Stimulated activated CD8-positive, alpha-beta memory T cell treated with anti-CD3 and anti-CD28 coated beads, Interleukin-12 subunit alpha, Interleukin-12 subunit beta, amount 100 ng/mL, for 24 hours (primary cell): Measurements from ENCODE around the gene SHBG.
"Not testable (repeated sequence)": the region's sequence is repeated elsewhere in the genome, so short reads cannot be mapped to it uniquely, and the experiment has no call there.

Source experiments
- DNase-seq: peaks from one replicate; pipeline ENCODE4 v3.0.0-alpha.2; 2020; ENCODE audit errors: extremely low read depth

The SHBG gene

GRCh38 chr17:7629939-7630571, at the start of gene SHBG:
Gene SHBG, plus strand, starts transcription at chr17:7630135. Its CDS starts 38 bp downstream, at chr17:7630173.
- DNase-seq = no peak

- no peak for DNase-seq
Measured at GRCh38 chr17:7580604-7581575, 49.0 kb upstream of the SHBG start.

- DNase-seq = no peak
Measured at GRCh38 chr17:7582396-7583252, 47.3 kb upstream of the SHBG start.

GRCh38 chr17:7583253-7584109, 46.5 kb upstream of the SHBG start, which contains the start of gene MPDU1:
Gene MPDU1, plus strand, starts transcription at chr17:7583852. Its CDS starts 11 bp downstream, at chr17:7583863.
- DNase-seq = peak; percentile 88

- no peak for DNase-seq
Measured at GRCh38 chr17:7586673-7587419, 43.1 kb upstream of the SHBG start.

GRCh38 chr17:7587420-7588151, 42.3 kb upstream of the SHBG start:
- no peak for DNase-seq

GRCh38 chr17:7588553-7589203, 41.3 kb upstream of the SHBG start:
- DNase-seq = no peak

- no peak for DNase-seq
Measured at GRCh38 chr17:7589204-7589868, 40.6 kb upstream of the SHBG start.

GRCh38 chr17:7589891-7590691, 39.8 kb upstream of the SHBG start, which contains the start of gene SOX15:
Gene SOX15, minus strand, starts transcription at chr17:7590094. Its CDS starts 418 bp downstream, at chr17:7589676.
- DNase-seq = no peak

GRCh38 chr17:7590743-7591142, 39.2 kb upstream of the SHBG start:
- no peak for DNase-seq

- DNase-seq = no peak
Measured at GRCh38 chr17:7591596-7591995, 38.3 kb upstream of the SHBG start.

- no peak for DNase-seq
Measured at GRCh38 chr17:7592422-7593021, 37.4 kb upstream of the SHBG start.

- DNase-seq = no peak
Measured at GRCh38 chr17:7593296-7593695, 36.6 kb upstream of the SHBG start.

GRCh38 chr17:7597561-7597960, 32.4 kb upstream of the SHBG start:
- DNase-seq = not testable (repeated sequence)

GRCh38 chr17:7606280-7606679, 23.7 kb upstream of the SHBG start:
- no peak for DNase-seq

GRCh38 chr17:7610641-7611040, 19.3 kb upstream of the SHBG start:
- no peak for DNase-seq
